Panc1 (cell line): ENCODE measurements around the gene ATXN7.

Experiments used
- TF ChIP-seq, protein P1 (sequence below): fragments of 450-650 bp; IDR thresholded peaks from 2 replicates; pipeline ENCODE4 v1.5.1; 2017; ENCODE audit warnings: mild to moderate bottlenecking
- TF ChIP-seq, protein P2 (sequence below), 2 experiments: IDR thresholded peaks; 2 replicates each; pipeline ENCODE4 v1.6.1; 2011 to 2012; ENCODE audit warnings: low read depth in 2 of 2, control low read depth in 1 of 2, low read length in 1 of 2, mild to moderate bottlenecking in 1 of 2, moderate library complexity in 1 of 2; ENCODE audit not compliant: insufficient read depth in 1 of 2

- TF ChIP-seq, protein P1, sequence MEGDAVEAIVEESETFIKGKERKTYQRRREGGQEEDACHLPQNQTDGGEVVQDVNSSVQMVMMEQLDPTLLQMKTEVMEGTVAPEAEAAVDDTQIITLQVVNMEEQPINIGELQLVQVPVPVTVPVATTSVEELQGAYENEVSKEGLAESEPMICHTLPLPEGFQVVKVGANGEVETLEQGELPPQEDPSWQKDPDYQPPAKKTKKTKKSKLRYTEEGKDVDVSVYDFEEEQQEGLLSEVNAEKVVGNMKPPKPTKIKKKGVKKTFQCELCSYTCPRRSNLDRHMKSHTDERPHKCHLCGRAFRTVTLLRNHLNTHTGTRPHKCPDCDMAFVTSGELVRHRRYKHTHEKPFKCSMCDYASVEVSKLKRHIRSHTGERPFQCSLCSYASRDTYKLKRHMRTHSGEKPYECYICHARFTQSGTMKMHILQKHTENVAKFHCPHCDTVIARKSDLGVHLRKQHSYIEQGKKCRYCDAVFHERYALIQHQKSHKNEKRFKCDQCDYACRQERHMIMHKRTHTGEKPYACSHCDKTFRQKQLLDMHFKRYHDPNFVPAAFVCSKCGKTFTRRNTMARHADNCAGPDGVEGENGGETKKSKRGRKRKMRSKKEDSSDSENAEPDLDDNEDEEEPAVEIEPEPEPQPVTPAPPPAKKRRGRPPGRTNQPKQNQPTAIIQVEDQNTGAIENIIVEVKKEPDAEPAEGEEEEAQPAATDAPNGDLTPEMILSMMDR, result no peak
- TF ChIP-seq, protein P2, sequence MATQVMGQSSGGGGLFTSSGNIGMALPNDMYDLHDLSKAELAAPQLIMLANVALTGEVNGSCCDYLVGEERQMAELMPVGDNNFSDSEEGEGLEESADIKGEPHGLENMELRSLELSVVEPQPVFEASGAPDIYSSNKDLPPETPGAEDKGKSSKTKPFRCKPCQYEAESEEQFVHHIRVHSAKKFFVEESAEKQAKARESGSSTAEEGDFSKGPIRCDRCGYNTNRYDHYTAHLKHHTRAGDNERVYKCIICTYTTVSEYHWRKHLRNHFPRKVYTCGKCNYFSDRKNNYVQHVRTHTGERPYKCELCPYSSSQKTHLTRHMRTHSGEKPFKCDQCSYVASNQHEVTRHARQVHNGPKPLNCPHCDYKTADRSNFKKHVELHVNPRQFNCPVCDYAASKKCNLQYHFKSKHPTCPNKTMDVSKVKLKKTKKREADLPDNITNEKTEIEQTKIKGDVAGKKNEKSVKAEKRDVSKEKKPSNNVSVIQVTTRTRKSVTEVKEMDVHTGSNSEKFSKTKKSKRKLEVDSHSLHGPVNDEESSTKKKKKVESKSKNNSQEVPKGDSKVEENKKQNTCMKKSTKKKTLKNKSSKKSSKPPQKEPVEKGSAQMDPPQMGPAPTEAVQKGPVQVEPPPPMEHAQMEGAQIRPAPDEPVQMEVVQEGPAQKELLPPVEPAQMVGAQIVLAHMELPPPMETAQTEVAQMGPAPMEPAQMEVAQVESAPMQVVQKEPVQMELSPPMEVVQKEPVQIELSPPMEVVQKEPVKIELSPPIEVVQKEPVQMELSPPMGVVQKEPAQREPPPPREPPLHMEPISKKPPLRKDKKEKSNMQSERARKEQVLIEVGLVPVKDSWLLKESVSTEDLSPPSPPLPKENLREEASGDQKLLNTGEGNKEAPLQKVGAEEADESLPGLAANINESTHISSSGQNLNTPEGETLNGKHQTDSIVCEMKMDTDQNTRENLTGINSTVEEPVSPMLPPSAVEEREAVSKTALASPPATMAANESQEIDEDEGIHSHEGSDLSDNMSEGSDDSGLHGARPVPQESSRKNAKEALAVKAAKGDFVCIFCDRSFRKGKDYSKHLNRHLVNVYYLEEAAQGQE (IDR thresholded peaks at IDR 0.05; ENCODE audit: insufficient read depth in 1 of 2, low read depth in 2 of 2, low read length in 1 of 2), result no peak
Measured at GRCh38 chr3:63947594-63947993, 83.9 kb downstream of the ATXN7 start.
